Measurements from ENCODE around the gene RPP40. TPM values are rescaled to one million over a fixed set of nuclear protein-coding genes. Genes with fewer than 3 reads are reported as not detected.

Gene RPP40
- polyA plus RNA-seq, 3 donors, result 1.7 to 11.1 (median 7.4) TPM

DNA sequence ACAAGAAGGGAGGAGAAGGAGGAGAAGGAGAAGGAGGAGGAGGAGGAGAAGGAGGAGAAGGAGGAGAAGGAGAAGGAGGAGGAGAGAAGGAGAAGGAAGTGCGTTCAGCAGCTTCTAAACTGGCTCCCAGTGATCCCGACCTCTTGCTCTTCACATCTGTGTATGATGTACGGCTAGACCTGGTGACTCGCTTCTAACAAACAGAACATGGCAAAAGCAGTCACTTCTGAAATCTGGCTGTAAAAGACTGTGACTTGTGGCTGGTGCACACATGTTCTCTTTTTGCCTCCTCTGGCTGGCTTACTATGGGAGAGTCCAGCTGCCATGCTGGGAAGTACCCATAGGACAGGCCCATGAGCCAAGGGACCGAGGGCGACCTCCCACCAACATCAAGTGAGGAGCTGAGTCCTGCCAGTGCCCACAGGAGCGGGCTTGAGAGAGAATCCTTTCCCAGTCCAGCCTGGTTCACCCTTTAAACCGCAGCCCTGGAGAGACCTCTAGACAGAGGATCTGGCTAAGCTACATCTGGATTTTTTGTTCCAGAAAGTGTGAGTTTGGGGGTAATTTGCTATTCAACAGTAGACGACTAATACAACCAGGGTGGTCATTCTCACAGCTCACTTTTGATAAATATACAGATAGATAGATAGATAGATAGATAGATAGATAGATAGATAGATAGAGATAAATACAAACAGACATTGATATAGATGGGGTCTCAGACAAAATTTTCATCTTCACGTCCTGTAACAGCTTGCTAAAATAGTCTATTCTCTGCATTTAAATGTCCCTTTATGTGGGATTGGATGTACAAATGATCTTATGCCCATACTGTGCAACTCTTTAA, 42.3 kb downstream of the RPP40 start:
- no peaks in the 10 kb centered on the region for H3K9me3 Mint-ChIP-seq
- H3K4me1 Mint-ChIP-seq, result no peaks in the 10 kb centered on the region
- no peak overlapping the region for H3K27ac ChIP-seq (ENCODE audit: low read depth in 1 of 2, low read length in 2 of 2)
- no peaks in the 10 kb centered on the region for H3K36me3 ChIP-seq (replicated peaks in 1 of 2; ENCODE audit: control insufficient read depth in 1 of 2, insufficient read depth in 2 of 2, low read length in 2 of 2)
- H3K4me3 ChIP-seq (replicated peaks in 1 of 3; ENCODE audit: low read depth in 2 of 3, low read length in 3 of 3), result no peak overlapping the region
- peaks cover 0 to 4% (median 3%) of the 10 kb centered on the region in 3 donors for H3K27me3 Mint-ChIP-seq (ENCODE audit: low read depth in 3 of 3)
- H3K27ac Mint-ChIP-seq, result no peak overlapping the region
- H3K79me2 ChIP-seq (ENCODE audit: insufficient read depth, low read length), result no peaks in the 10 kb centered on the region
- no peak overlapping the region for H3K4me2 ChIP-seq (replicated peaks; ENCODE audit: extremely low read depth, low read length, poor library complexity, severe bottlenecking)
- H3K36me3 Mint-ChIP-seq, result no peaks in the 10 kb centered on the region
- no peaks in the 10 kb centered on the region for H3K27me3 ChIP-seq (ENCODE audit: control insufficient read depth in 2 of 2, insufficient read depth in 2 of 2, low read length in 2 of 2)
- H3K4me3 Mint-ChIP-seq, result no peak overlapping the region
- 94% methylated on average over 7 of the region's 10 CpGs for WGBS (ENCODE audit: insufficient coverage)
- TF ChIP-seq, protein P1, sequence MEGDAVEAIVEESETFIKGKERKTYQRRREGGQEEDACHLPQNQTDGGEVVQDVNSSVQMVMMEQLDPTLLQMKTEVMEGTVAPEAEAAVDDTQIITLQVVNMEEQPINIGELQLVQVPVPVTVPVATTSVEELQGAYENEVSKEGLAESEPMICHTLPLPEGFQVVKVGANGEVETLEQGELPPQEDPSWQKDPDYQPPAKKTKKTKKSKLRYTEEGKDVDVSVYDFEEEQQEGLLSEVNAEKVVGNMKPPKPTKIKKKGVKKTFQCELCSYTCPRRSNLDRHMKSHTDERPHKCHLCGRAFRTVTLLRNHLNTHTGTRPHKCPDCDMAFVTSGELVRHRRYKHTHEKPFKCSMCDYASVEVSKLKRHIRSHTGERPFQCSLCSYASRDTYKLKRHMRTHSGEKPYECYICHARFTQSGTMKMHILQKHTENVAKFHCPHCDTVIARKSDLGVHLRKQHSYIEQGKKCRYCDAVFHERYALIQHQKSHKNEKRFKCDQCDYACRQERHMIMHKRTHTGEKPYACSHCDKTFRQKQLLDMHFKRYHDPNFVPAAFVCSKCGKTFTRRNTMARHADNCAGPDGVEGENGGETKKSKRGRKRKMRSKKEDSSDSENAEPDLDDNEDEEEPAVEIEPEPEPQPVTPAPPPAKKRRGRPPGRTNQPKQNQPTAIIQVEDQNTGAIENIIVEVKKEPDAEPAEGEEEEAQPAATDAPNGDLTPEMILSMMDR (IDR thresholded peaks at IDR 0.05), result no peak
- H4K20me1 ChIP-seq (ENCODE audit: insufficient read depth, low read length), result no peaks in the 10 kb centered on the region
- H3K9ac ChIP-seq (ENCODE audit: insufficient read depth, low read length, poor library complexity, severe bottlenecking), result no peak overlapping the region
- H3K9me3 ChIP-seq (replicated peaks in 1 of 2; ENCODE audit: control insufficient read depth in 1 of 2, insufficient read depth in 1 of 2, low read length in 2 of 2), result no peaks in the 10 kb centered on the region
- intact Hi-C loops (cut with micrococcal nuclease), result no loop called here
- H2AFZ ChIP-seq (ENCODE audit: insufficient read depth, low read depth, low read length, poor library complexity, severe bottlenecking), result no peak overlapping the region
- no peak for DNase-seq
- no peaks in the 10 kb centered on the region for H3K4me1 ChIP-seq (ENCODE audit: control insufficient read depth in 1 of 2, insufficient read depth in 2 of 2, low read length in 2 of 2)

DNA sequence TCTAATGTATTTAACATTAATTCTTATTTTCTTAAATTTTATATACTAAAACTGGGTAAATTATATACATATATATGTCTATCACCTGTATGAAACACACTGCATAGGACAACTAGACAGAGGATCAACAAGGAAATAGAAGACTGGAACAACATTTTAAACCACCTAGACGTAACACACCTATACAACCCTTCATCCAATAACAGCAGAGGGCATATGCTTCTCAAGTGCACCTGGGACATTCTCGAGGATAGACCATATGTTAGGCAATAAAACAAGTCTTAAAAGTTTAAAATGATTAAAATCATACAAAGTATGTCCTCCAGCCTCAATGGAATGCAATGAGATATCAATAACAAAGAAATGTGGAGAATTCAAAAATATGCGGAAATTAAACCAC, 45.2 kb downstream of the RPP40 start:
- no peak overlapping the region for H3K4me3 ChIP-seq (replicated peaks in 1 of 3; ENCODE audit: low read depth in 2 of 3, low read length in 3 of 3)
- WGBS (ENCODE audit: insufficient coverage), result no CpG with 5 or more reads among the region's 3 CpGs
- TF ChIP-seq, protein P1 (IDR thresholded peaks at IDR 0.05), result no peak

More for the DNA sequence above, 45.2 kb downstream of the RPP40 start:
- Mint-ChIP-seq H3K36me3 (peaks cover 20 to 22% of the 10 kb centered on the region in 2 donors), H3K4me3 (no peak overlapping the region), H3K9me3 (no peaks in the 10 kb centered on the region), H3K27me3 (ENCODE audit: low read depth in 3 of 3) (peaks cover 0 to 4% (median 0%) of the 10 kb centered on the region in 3 donors), H3K27ac (no peak overlapping the region), H3K4me1 (no peaks in the 10 kb centered on the region)
- Histone ChIP-seq H2AFZ (ENCODE audit: insufficient read depth, low read depth, low read length, poor library complexity, severe bottlenecking) (no peak overlapping the region), H3K9ac (ENCODE audit: insufficient read depth, low read length, poor library complexity, severe bottlenecking) (no peak overlapping the region), H3K4me2 (replicated peaks; ENCODE audit: extremely low read depth, low read length, poor library complexity, severe bottlenecking) (no peak overlapping the region), H3K27ac (ENCODE audit: low read depth in 1 of 2, low read length in 2 of 2) (no peak overlapping the region), H3K9me3 (replicated peaks in 1 of 2; ENCODE audit: control insufficient read depth in 1 of 2, insufficient read depth in 1 of 2, low read length in 2 of 2) (no peaks in the 10 kb centered on the region), H4K20me1 (ENCODE audit: insufficient read depth, low read length) (no peaks in the 10 kb centered on the region), H3K36me3 (replicated peaks in 1 of 2; ENCODE audit: control insufficient read depth in 1 of 2, insufficient read depth in 2 of 2, low read length in 2 of 2) (peaks cover 12 to 27% of the 10 kb centered on the region in 2 donors), H3K79me2 (ENCODE audit: insufficient read depth, low read length) (no peaks in the 10 kb centered on the region), H3K27me3 (ENCODE audit: control insufficient read depth in 2 of 2, insufficient read depth in 2 of 2, low read length in 2 of 2) (no peaks in the 10 kb centered on the region), H3K4me1 (ENCODE audit: control insufficient read depth in 1 of 2, insufficient read depth in 2 of 2, low read length in 2 of 2) (no peaks in the 10 kb centered on the region)
- intact Hi-C loops (cut with micrococcal nuclease), result no loop called here
- DNase-seq, result no peak
